GF-D8 (cell line): ENCODE results near the gene GOLPH3L.
A peak's percentile ranks its signal among the peaks of the same experiment; 100 is the strongest.
"Not testable (repeated sequence)": the region's sequence is repeated elsewhere in the genome, so short reads cannot be mapped to it uniquely, and the experiment has no call there.

ENCODE experiments used
- DNase-seq: peaks from one replicate; lab custom pipeline; 2025; lab: John Stamatoyannopoulos, UW

The GOLPH3L gene

DNA sequence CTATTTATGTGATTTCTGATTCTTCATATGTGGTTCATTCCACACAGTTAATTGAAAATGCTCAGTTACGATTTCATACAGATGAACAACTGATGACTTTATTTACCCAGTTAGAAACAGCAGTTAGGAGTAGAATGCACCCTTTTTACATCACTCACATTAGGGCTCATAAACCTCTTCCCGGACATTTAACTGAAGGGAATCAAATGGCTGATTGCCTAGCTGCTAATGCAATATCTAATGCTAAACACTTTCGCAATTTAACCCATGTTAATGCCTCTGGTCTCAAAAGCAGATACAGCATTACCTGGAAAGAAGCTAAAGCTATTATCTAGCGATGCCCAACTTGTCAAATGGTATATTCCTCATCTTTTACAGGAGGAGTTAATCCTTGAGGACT, 39.9 kb downstream of the GOLPH3L start:
- DNase-seq: not testable (repeated sequence)

GRCh38 chr1:150654635-150655034, 42.3 kb downstream of the GOLPH3L start:
- not testable (repeated sequence) for DNase-seq

GRCh38 chr1:150650193-150650592, 46.8 kb downstream of the GOLPH3L start:
- DNase-seq: no peak

GRCh38 chr1:150649441-150650075, 47.4 kb downstream of the GOLPH3L start:
- DNase-seq: no peak

DNA sequence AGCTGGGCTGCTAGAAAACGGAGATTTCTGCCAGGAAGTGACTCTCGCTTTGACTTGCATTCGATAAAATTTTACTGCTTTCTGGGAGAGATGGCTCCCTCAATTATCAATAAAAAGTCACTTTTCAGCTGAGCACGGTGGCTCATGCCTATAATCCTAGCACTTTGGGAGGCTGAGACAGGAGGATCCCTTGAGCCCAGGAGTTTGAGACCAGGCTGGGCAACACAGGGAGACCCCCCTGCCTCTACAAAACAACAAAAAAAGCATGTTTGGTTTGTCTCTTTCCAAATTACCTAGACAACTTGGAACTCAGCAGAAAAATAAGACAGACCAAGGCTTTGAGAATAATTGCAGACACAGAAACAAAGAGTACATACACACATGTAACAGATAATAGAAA, 54.7 kb downstream of the GOLPH3L start:
- no peak for DNase-seq

DNA sequence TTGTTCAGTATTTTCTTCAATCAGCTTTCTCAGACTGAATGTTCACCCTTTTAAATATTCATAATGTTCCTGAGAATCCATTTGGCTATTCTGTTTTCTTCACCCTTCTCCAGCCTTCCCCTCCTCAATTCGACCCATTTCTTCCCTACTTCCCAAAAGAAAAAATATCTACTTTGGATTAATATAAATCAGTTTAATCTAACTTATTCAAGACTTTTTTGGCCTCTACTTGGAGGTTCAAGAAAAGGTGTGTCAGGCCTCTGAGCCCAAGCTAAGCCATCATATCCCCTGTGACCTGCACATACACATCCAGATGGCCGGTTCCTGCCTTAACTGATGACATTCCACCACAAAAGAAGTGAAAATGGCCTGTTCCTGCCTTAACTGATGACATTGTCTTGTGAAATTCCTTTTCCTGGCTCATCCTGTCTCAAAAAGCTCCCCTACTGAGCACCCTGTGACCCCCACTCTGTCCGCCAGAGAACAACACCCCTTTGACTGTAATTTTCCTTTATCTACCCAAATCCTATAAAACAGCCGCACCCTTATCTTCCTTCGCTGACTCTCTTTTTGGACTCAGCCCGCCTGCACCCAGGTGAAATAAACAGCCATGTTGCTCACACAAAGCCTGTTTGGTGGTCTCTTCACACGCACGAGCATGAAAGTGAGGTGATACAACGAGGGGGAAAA, 55.7 kb downstream of the GOLPH3L start:
- DNase-seq: not testable (repeated sequence)

DNA sequence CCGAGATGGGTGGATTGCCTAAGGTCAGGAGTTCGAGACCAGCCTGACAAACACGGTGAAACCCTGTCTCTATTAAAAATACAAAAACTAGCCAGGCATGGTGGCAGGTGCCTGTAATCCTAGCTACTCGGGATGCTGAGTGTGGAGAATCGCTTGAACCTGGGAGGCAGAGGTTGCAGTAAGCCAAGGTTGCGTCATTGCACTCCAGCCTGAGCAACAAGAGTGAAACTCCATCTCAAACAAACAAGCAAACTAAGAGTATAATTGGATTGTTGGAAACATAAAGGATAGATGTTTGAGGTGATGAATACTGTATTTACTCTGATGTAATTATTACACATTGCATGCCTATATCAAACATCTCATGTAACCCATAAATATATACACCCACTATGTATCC, 58.5 kb downstream of the GOLPH3L start:
- DNase-seq: not testable (repeated sequence)

DNA sequence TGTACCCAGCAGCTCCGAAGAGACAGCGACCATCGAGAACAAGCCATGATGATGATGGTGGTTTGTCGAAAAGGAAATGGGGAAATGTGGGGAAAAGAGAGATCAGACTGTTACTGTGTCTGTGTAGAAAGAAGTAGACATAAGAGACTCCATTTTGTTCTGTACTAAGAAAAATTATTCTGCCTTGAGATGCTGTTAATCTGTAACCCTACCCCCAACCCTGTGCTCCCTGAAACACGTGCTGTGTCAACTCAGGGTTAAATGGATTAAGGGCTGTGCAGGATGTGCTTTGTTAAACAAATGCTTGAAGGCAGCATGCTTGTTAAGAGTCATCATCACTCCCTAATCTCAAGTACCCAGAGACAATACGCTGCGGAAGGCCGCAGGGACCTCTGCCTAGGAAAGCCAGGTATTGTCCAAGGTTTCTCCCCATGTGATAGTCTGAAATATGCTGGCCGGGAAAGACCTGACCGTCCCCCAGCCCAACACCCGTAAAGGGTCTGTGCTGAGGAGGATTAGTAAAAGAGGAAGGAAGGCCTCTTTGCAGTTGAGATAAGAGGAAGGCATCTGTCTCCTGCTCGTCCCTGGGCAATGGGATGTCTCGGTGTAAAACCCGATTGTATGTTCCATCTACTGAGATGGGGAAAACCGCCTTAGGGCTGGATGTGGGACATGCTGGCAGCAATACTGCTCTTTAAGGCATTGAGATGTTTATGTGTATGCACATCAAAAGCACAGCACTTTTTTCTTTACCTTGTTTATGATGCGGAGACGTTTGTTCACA, 61.9 kb downstream of the GOLPH3L start:
- not testable (repeated sequence) for DNase-seq

- DNase-seq: peak; percentile 98
These were observed 67.6 kb downstream of the GOLPH3L start, which contains the start of gene ENSA for GRCh38 chr1:150629115-150629928. TSS of gene ENSA (minus strand) at chr1:150629612. CDS start at chr1:150629470, 142 bp downstream.

DNA sequence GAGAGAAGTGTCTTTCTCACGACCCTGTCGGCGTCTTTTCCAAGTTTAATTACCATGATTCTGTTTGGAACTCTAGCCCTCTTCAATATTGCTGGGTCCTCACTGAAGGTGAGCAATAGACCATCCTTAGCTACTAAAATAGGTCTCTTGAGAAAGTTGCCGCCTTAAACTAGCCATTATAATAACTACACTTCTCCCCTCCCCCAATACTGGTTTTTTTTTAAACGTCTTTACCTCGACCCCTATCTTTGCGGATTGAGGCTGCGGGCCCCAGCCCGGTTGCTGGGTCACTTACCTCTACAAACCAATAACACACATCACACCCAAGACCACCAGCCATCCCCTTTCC, 68.2 kb downstream of the GOLPH3L start:
- DNase-seq: no peak

DNA sequence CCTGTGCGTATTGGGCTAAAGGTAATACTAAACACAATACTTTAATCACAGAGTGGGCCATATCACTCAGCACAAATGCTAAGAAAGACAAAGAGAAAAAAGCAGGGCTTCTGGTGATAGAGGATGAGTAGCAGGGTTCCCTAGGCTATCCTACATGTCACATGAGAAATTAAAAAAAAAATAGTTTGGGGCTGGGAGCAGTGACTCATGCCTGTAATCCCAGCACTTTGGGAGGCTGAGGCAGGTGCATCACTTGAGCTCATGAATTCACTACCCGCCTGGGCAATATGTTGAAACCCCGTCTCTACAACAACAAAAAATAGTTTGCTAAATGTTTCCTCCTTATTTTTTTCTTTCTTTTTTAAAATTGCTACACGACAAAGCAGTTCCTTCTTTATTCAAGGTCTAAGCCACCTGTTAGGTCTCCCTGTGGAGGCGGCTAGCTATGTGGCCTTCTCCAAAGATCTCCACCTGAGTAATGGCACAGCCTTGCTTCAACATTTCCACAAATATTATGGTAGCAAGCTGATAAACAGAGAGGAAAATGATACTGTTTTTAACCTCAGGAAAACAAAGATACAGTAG, 69.0 kb downstream of the GOLPH3L start:
- DNase-seq: peak; percentile 7

DNA sequence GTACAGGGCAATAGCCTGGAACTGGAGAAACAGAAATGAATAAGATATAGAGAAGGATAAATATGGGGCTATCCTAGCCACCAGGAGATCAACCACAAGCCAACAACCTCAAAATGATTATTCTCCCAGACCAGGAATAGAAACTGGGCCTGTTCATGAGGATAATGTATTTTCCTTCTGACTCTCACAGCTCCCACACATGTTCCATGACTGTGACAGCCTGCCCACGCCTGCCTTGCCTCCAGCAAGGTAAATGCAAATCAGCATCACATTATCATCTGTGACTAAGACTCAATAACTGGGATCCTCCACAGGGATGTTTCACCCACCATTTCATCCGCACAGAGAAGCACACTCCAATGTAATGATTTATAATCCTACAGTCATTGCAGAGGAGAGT, 70.8 kb downstream of the GOLPH3L start:
- no peak for DNase-seq

GRCh38 chr1:150624546-150624945, 72.4 kb downstream of the GOLPH3L start:
- not testable (repeated sequence) for DNase-seq

DNA sequence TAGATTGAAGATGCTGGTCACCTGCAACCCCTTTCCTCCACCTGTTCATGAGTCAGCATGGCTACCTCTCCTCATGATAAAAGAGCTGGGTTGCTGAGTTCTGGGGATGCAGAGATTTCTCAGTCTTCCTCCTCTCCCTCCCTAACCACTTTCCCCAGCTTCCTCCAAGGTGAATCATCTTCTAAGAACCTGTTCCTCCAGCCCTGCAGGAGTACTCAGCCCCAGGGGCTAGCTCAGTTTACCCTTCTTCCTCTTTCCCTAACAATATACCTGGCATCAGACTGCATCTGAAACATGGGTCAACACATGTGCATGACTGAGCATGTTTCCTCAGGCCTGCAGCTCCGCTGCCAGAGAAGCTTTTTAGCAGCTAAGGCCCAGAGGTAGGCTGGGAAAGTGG, 72.8 kb downstream of the GOLPH3L start:
- not testable (repeated sequence) for DNase-seq

- DNase-seq: no peak
These were observed 74.5 kb downstream of the GOLPH3L start for GRCh38 chr1:150622303-150622975.

- DNase-seq: peak; percentile 7
These were observed 75.3 kb downstream of the GOLPH3L start for GRCh38 chr1:150621497-150622302.

GRCh38 chr1:150620919-150621318, 76.0 kb downstream of the GOLPH3L start:
- DNase-seq: no peak

DNA sequence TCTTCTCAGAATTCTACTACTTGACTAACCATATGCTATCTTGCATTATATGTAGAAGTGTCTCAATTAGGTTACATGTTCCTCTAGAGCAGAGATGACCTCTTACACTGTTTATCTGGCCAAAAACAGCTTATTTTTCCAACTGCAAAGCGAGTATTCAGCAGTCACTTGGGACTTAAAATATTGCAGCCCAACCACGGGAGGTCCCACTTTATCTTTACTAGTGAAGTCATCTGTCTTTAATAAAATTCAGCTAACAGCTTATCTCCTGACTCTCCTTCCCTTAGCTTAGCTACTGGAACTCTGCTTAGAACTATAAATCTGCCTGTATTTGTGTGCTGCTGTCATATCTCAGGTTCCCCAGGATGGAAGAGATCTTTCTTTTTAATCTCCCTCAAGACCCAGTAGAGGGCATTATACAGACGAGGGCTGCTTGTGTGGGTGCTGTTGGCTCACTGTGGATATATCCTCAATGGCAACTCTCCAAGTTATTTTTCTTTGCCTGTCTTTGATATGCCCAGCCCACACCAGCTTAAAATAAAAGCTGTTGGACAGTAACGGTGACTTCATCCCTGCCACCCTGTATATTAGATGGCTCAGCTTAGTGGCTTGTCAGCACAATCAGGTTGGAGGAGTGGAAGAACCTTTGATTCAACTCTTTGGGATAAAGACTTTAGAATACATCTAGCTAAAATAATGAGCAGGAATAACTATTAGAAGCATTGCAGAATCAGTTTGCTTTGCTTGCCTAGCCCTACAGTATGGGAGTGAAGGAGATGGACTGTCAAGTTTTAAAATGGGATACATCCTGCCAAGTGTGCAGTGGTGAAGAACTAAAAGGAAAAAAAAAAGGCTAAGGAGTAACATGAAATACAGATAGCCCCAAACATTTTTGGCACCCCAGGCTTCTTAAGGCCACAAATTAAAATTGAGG, 77.1 kb downstream of the GOLPH3L start:
- DNase-seq: peak; percentile 41
